Measurements from ENCODE around the gene B4GALNT2.

DNA sequence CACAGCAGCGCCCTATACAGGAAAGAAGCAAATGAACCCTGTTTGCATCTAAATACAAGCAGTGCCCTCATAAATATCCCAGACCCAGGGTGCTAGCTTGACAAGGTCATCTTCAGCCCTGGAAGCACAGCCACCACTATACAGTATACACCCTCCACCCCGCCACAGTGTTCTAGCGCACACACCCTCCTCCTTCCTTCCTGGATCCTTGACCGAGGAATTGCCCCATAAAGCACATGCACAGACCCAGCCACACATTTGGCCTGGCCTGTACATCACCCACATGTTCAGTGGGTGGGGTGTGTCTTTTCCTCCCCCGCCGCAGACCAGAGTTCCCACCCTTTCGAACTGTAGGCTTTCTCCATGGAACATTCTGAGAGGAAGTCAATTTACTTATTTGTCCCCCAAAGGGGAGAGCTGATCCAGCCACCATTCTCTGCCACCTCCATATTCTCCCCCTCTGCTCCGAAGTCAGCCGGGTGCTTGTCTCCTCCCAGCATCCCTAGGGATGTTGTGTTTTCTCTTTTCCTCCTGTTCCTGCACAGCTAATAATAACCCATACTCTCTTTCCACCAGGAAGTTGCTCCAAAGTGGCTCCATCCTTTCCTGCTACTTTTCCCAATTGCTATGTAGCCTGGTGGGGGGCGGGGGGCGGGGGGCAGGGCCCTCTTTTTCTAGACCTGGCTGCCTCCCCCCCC, 84.5 kb downstream of the B4GALNT2 start:
- TF ChIP-seq SMC3 (IDR thresholded peaks at IDR 0.05) (no peak), JUNB (IDR thresholded peaks at IDR 0.05) (no peak), MYC (IDR thresholded peaks at IDR 0.05; ENCODE audit: borderline replicate concordance, low read length) (no peak), NPAS2 (CRISPR knock-in tag; IDR thresholded peaks at IDR 0.05; ENCODE audit: borderline replicate concordance) (no peak)
- TF ChIP-seq, protein P1, sequence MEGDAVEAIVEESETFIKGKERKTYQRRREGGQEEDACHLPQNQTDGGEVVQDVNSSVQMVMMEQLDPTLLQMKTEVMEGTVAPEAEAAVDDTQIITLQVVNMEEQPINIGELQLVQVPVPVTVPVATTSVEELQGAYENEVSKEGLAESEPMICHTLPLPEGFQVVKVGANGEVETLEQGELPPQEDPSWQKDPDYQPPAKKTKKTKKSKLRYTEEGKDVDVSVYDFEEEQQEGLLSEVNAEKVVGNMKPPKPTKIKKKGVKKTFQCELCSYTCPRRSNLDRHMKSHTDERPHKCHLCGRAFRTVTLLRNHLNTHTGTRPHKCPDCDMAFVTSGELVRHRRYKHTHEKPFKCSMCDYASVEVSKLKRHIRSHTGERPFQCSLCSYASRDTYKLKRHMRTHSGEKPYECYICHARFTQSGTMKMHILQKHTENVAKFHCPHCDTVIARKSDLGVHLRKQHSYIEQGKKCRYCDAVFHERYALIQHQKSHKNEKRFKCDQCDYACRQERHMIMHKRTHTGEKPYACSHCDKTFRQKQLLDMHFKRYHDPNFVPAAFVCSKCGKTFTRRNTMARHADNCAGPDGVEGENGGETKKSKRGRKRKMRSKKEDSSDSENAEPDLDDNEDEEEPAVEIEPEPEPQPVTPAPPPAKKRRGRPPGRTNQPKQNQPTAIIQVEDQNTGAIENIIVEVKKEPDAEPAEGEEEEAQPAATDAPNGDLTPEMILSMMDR (IDR thresholded peaks at IDR 0.05) = no peak

Measured in A549 (cell line).